Amygdala (tissue), 56 donors: ENCODE data around the gene FBXO42.
"Not testable (repeated sequence)": the region's sequence is repeated elsewhere in the genome, so short reads cannot be mapped to it uniquely, and the experiment has no call there.

ENCODE experiments used
- DNase-seq, 56 donors: peaks; one replicate each; lab custom pipeline; 2025; lab: John Stamatoyannopoulos, UW

The FBXO42 gene

DNA sequence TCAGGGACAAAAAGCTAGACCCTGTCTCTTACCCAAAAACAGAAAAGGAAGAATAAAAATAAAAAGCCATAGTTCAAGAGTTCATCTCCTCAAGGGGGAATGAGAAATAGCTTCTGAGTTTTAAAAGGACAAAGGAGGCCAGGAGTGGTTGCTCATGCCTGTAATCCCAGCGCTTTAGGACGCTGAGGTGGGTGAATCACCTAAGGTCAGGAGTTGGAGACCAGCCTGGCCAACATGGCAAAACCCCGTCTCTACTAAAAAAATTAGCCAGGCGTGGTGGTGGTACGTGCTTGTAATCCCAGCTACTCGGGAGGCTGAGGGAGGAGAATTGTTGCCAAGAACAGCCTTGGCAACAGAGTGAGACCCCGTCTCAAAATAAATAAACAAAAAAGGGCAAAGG is 76.7 kb downstream of the FBXO42 start:
- no peak for DNase-seq

DNA sequence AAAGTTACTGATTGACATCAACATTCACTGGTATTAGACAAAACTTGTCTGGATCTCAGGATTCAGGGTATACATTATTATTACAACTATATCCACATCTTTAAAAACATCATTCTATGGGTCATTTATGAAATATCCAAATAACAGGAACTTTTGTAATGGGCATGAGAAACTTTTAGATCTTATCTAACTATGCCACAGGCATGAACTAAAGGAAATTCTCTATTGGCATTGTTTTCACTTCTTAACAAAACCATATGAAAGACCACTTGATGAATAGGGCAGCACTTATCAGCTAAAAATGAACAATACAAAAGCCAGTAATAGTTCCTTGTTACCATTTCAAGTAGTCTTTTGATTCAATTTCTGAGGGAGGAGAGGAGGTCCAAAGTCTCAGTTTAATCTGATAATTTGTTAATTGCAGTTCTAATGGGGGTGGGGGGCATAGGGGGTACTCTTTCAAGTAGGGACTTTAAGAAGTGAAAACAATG is 84.5 kb downstream of the FBXO42 start:
- no peak for DNase-seq

- DNase-seq, result no peak
Measured at GRCh38 chr1:16266411-16267118, 85.7 kb downstream of the FBXO42 start.

- no peak for DNase-seq
Measured at GRCh38 chr1:16262067-16262466, 90.2 kb downstream of the FBXO42 start.

DNA sequence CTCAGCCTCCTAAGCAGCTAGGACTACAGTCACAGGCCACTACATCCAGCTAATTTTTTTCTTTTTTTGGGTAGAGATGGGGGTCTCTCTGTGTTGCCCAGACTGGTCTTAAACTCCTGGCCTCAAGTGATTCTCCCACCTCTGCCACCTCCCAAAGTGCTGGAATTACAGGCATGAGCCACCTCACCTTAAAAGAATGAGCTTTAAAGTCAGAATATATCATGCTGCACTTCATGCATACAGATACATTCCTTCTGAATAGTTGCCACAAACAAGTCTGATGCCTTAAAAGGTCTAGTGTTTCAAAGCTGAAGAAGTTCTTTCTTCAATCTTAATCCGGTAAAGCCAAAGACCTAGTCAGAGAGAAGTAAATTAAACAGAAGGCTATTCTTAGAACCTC is 91.5 kb downstream of the FBXO42 start:
- no peak for DNase-seq

- DNase-seq, result no peak
Measured at GRCh38 chr1:16258591-16259135, 93.6 kb downstream of the FBXO42 start.

GRCh38 chr1:16257968-16258367 is 94.3 kb downstream of the FBXO42 start:
- no peak for DNase-seq

GRCh38 chr1:16257556-16257955 is 94.7 kb downstream of the FBXO42 start:
- DNase-seq, result not testable (repeated sequence)

GRCh38 chr1:16256478-16256877 is 95.8 kb downstream of the FBXO42 start:
- DNase-seq, result no peak

- DNase-seq, result no peak
Measured at GRCh38 chr1:16254263-16254928, 97.9 kb downstream of the FBXO42 start.

GRCh38 chr1:16253332-16253922 is 98.9 kb downstream of the FBXO42 start:
- DNase-seq, result no peak

DNA sequence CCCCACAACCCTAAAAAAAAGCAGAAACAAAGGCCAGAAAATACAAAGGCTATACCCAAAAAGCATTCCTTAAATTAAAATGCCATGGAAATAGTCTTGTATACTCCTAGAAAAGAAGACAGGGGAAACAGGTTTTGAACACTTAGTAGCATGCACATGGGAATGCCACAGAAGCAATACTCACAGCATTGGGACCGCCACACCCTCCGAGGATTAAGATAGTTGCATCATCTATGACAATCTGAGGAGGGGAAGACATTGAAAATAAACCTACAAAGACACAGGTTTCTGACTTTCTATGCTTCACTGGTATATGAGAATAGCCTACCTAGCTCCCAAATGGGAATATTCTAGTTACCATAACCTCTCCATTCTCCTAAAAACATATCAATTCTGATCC is 99.4 kb downstream of the FBXO42 start:
- DNase-seq, result no peak

GRCh38 chr1:16251381-16251780 is 100.9 kb downstream of the FBXO42 start:
- DNase-seq, result no peak

DNA sequence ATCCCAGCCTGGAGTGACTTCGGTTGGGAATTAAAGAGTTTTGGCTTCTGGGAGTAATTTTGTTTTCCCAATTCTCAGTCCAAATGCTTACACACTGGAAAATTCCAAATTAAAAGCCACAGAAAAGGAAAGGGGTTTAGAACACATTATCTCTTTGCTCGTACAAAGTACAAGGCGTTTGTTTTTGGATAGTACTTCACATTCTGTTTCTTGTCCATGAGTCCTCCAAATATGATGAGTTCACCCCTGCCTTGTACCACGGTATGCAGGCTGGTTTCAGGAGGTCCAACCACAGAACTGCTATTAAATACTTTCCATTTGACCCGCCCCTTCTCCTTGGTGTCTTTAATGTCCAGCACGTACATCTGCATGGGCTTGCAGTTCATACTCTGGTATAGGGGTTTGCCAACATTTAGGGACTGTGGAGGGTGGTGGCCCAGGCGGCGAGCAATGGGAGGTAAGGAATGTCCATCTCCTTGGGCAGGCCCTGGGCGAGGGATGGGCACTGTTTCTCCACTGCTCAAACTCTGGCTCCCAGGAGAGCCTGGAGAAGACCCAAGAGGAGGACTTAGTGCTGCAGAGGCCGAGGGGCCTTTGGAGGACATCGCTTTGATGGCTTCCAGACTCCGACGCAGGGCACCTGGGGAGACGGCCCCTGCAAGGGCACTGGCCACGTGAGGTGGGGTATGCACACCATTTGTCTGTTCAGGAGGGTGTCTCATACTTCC is 101.6 kb downstream of the FBXO42 start:
- no peak for DNase-seq

DNA sequence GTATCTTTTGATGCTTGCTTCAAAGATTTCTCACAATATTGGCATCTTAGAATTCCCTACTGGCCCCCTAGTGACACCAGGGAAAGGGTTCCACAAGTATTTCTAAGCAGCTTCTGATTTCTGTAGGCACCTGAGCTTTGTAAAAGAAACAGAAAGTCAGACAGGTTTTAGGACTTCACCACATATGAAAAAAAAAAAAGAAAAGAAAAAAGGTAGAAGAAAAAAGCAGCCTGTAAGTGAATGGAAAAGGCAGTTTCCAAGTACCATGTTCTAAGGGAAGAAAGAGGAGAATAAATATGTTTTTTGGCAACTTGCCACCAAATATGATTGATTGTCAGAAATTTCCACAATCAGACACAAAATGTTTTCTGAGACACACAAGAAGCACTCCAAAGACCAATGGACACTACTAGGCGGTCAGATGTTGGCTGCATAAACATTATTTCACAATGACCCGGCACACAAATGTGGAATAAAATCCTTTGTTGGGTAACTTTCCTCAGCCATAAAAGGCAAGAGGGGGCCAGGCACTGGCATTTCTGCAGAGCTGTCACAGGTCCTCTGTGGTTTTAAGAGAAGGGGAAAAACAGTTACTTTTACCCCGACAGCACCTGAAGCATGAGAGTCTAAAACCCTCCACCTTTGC is 102.6 kb downstream of the FBXO42 start:
- DNase-seq, result no peak

DNA sequence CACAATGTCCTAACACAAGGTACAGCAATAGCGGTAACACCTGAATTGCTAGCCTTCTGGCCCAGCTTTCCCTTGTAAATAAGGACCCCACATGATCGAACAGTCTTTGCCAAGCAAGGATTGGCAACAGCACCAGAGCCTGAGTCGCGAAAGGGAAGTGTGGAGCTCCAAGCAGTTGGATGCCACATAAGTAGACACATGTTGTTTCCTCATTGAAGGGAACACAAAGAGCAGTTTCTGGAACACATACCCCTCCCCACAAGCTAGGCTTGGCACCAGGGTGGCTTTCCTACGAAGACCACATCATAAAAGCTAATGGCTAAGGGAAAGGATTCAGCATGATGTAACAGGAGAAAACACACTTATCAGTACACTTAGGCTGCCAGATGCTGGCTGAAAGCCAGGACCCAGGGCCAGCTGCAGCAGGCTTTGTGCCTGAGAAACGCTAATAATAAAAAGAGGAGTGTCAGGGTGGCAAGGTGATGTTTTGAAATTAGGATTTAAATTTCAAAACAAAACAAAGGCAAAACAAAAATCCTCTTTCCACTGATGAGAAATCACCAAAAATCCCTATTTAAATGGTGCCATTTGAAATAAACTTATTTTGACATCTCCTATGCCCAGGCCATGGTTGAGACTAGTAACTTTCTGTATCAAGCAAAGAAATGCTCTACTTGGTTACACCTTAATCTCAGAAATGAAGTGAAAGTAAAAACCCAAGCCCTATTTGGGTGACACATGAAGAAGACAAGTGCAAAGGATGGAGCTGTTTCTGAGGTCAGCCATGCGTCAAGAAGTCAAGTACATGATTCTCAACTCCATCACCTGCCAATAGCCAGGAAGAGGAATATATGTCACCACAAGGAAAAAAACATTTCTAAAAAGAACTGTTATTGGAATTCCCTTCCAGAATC is 103.4 kb downstream of the FBXO42 start:
- peak in 49 of 56 donors; percentile 13 to 88 (median 62) for DNase-seq

DNA sequence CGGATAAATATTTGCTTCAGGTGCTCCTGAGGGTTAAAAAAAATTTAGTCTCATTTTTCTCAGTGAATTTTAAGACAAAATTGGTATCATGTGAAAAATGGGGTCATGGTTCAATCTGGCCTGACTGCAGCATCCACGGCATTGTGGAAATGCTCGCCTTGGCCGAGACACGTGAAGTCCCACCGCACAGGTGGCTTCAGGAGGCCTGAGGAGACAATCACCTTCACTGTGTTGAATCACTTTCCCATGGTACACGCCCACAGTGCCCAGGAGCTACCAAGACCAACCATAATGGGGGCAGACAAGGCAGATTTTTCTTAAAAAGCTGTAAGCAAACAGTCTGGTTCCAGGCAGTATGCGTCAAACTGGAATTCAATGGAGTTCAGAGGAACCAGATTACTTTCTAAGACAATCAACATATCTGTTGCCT is 104.3 kb downstream of the FBXO42 start:
- no peak for DNase-seq

- DNase-seq, result no peak
Measured at GRCh38 chr1:16247441-16247840, 104.8 kb downstream of the FBXO42 start.

GRCh38 chr1:16246961-16247360 is 105.3 kb downstream of the FBXO42 start:
- DNase-seq, result no peak
